Embryonic facial prominence (tissue), 1 donor: ENCODE results near the gene CPLX1.

Experiments
- DNase-seq: peaks from one replicate; pipeline ENCODE4 v3.0.0-alpha.2; 2016; ENCODE audit errors: extremely low spot score

CPLX1 gene

DNA sequence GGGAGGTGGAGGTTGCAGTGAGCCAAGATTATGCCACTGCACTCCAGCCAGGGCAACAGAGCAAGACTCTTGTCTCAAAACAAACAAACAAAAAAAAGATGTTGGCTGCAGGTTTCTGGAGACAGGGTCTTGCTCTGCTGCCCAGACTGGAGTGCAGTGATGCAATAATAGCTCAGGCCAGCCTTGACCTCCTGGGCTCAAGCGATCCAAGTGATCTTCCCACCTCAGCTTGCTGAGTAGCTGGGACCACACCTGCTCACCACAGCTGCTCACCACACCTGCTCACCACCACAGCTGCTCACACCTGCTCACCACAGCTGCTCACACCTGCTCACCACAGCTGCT lies 29.9 kb upstream of the CPLX1 start:
- DNase-seq: no peak

DNA sequence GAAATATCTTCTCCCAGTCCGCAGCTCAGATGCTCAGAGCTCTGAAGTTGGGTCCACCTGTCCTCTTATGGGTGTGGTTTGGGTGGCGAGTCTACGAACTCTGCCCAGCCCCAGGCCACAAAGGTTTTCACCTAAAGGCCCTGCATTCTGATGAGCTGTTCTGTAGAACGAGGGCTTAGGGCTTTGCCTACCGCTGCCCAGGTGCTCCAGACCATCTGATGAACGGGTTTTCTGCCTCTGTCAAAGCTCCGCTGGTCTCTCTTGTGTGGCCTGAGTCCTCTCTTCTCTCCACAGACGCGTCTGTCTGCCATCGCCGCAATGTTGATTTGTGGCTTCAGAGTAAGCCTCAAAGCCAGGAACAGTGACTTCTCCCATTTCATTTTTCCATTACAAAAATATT lies 28.4 kb upstream of the CPLX1 start:
- DNase-seq: no peak

DNA sequence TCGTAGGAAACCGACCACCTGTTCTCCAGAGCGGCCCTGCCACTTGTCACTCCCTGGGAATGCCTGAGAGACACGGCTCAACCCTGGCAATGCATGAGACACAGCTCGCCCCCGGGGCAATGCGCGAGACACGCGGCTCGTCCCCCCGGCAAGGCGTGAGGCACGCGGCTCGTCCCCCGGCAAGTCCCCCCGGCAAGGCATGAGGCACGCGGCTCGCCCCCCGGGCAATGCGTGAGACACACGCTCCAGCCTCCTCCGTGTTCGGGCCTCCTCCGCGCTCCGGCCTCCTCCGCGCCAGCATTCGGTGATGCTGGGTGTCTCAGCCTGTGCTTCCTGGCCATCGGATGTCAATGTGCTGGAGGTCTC lies 27.5 kb upstream of the CPLX1 start:
- DNase-seq: no peak

DNA sequence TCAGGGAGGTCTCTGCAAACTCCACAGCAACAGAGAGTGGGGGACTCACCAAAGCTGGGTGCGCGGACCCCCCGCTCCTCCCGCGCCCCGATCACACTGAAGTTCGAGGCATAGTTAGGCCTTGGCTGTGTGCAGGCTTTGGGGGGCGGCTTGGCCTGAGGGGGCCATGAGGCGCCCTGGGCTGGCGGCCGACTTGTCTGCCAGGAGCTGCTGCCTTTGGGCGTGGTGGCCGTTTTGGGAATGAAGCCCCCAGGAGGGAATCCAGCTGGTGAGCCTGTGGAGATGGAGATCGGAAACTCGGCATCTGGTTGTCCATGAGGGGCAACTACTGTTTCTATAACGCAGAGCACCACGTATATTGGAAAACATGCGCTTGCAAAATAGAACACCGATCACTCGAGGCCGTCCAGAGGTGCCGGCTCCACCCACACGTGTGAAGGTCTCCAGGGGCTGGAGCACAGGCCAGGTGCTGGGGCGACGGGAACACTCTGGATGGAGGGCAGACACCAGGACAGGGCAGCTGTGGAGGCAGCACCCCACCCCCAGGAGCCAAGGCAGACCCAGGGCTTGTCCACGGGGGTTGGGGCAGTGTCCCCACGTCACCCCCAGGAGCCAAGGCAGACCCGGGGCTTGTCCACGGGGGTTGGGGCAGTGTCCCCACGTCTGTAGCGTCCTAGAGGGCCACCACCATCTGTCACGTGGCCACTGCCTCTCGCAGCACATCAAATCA lies 25.9 kb upstream of the CPLX1 start:
- DNase-seq: no peak

DNA sequence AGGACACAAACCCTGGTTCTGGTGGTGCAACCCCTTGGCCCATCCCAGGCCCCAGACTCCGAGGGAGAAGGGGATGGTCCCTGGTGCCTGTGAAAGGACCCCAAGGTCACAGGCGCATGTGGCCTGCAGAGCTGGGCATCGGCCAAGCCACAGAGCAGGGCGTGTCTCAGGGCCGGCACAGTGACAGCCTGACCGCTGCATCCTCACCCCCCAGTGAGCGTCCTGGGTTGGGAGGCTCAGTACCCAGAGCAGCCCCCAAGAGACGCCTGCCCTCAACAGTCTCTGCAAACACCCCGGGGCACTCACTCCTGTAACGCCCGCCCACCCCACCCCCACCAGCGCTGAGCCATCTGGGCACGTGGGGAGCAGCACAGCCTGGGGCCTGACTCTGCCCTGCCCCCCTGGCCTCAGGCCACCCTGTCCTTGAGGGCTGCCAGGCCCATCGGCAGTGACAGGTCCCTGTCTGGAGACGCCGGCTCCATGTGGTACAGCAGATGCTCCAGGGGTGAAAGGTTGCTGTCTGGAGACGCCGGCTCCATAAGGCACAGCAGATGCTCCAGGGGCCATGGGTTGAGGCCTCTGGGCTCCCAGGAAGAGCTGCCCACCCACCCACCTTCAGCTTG lies 24.5 kb upstream of the CPLX1 start:
- no peak for DNase-seq

DNA sequence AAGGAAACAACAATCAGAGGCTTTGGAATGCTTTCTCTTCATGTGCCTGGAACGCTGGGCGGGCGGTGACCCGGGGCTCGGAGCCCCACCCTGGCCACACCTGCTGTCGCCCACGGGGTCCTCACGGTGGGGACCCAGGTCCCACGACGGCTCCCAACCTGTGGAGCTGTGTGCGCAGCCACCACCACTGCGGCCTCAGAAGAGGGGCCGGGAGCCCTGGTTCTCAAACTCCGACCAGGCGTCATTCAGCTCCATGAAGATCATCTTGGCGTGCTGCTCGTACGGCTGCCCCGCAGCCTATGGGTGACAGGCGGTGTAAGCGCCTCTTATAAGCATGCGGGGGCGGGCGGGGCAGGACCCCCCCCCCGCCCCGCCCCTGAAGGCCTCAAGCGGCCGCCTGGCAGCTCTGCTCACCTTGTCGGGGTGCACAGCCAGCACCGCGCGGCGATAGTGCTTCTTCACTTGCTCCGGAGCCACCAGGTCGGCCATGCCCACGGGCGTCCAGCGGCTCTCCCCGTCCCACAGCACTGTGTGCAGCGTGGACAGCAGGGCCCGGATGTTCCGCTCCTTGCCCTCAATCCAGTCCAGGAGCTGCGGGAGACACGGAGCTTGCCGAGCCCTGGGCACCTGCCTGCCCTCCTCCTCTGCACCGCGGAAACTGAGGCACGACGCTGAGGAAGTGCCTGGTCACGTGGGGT lies 23.7 kb upstream of the CPLX1 start:
- DNase-seq: no peak

DNA sequence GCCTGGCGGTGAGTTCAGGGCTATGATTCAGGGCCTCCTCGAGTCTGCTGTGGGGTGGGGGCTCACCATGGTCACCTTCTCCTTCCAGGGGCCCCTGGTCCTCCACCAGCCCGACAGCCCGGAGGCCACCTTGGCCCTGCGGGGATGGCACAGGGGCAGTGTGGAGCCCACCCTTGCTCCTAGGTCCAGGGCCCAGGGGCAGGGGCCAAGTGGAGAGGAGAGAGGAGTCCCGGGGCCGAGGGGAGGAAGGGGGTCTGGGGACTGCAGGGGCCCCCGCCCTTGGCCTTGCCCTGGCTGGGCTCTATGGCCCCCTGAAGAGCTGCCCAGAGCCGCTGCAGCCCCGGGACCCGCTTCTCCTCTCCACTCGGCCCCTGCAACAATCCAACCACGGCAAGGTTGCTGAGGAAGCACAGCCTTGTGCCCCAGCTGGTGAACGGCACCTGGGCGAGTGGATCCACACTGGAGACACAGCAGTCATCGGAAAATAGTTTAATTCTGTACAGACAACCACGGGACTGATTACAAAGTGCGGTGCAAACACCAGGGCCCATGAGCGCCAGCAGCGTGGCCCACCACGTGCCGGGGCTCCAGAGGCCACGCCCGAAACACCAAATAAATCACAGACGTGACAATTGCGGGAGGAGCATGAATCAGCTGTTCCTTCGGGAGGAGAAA lies 23.0 kb upstream of the CPLX1 start:
- no peak for DNase-seq

DNA sequence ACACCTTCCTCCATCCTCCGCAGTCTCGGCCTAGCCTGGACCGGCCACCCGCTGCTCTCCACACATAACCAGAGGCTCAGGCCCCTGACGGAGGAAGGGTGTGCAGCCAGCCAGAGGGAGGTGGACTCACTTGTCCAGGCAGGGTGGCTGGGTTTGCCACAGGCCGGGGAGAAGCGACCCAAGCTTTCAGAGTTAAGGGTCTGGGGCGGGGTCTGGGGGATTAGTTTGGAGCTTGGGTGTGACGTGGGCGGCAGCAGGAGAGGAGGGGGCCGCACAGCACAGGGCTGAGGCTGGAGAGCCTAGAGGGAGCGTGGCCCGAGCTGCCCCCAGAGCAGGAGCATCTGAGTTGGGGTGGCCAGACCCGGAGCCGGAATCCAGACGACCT lies 22.4 kb upstream of the CPLX1 start:
- no peak for DNase-seq

DNA sequence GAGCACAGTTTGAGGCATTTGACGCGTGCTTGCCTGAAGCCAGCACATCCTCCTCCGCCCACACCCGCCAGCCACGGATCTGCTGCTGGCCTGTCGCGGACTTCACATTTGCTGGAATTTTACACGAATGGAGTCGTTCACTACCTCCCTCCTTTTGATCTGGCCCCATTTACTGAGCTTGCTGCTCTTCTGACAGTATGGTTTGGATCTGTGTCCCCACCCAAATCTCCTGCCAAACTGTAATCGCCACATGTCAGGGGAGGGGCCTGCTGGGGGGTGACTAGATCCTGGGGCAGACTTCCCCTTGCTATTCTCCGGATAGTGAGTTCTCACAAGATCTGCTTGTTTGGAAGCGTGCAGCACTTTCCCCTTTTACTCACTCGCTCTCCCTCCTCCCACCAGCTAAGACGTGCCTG lies 19.9 kb upstream of the CPLX1 start:
- no peak for DNase-seq

DNA sequence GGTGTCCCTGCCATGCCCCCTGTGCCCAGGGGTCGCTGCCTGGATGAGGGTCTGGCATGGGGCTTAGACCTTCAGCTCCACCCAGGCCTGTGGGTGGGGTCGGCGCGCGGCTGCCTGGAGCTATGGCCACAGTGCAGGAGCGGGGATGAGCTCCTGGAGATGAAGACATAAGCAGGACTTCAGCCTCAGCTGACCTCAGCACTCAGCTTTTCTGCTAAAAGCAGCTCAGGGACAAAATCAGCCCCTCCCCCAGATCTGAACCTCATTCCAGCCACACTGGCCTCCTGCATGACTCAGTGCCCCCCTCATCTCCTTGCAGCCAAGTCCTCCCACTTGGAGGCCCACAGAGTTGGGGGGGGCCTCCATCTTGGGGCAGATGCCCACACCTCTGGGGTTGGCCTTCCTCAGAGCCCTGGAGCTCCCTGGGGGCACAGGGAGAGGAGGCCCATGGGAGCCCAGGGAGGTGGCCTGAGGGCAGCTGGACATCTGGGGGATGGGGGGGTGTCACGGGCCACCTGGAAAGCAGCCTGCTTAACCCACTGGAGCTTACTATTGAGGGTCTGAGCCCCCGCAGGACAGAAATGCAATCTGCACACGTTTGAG lies 19.4 kb upstream of the CPLX1 start:
- no peak for DNase-seq

DNA sequence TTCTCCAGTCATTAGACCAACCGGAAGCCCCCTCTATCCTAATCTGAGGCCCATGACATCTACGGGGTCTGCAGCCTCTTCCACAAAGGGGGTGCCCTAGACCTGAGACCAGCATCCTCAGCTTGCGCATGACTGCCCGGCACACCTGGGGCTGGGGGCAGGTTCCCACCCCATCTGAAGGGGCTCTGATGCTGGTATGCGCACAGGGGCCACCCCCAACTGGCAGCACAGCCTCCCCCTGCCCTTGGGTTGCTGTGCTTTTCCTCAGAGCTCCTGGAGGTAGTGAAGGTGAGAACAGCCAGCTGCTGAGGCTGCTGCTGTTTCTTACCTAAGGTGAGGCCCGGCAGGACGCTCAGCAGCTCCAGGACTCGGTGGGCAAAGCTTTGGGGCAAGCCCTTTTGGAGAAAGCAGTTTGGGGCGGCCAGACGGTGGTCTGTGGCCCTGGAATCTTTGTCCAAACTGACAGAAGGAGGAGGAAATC lies 18.9 kb upstream of the CPLX1 start:
- DNase-seq: no peak

DNA sequence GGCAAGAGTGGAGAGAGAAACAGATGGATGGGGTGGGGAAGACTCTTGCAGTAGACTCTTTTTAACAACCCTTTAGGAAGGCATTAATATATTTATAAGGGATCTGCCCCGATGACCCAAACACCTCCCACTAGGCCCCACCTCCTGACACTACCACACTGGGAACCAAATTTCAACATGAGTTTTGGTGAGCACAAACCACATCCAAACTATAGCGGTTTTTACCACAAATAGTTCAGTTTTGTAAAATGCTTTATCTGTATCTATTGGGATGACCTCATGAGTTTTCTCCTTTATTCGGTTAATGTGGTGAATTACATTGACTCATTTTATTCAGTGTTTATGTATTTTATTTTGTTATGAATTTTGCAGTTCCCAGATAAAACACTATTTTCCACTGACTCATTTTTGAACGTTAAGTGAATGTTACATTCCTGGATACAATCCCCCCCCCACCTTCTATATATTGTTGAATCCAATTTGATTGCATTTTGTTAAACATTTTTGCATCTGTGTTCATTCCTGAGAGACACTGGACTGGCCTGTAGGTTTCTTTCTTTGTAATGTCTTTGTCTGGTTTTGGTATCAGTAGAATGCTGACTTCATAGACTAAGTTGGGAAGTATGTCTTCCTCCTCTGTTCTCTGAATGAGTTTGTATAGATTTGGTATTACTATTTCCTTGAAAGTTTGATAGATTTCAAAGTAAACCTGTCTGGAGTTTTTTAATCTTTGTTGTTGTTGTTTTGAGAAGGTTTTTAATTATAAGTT lies 13.9 kb upstream of the CPLX1 start:
- DNase-seq: no peak

DNA sequence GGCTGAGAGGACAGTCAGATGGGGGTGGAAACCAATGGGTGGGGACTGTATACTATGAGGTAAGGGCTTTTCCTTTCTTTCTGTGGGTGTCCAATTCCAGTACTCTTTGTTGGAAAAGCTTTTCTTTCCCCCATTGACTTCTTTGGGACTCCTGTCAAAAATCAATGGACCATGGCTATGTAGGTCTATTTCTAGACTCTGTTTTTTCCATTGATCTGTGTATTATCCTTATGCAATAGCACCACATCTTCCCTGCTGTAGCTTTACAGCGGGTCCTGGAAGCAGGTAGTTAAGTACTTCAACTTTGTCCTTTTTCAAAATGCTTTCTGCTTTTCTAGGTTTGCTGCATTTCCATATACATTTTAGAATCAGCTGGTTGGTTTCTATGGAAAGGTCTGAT lies 11.8 kb upstream of the CPLX1 start:
- DNase-seq: no peak

DNA sequence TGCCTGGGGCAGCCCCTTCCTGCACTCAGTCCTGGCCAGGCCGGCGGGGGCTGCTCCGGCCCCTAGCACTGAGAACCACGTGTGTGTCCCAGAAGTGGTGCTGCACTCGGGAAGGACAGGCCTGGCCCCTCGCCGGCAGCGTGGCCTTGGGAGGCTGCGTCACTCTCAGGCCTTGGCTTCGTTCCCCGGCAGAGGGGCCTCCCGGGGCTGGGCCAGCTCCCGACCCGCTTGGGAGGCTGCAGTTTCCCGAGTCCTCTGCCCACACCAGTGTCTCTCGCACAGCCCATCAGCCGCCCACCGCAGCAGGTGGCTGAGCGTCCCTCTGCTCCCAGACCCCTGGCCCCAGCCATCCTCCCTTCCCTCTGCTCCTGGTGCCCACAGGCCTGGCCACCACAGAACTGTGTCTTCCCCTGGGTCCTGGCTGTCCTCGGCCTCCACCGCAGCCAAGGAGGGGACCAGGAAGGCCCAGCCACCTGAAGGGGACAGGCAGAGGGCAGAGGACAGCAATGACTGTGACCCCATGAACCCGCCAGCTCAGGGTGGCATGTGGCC lies 10.9 kb upstream of the CPLX1 start:
- no peak for DNase-seq

DNA sequence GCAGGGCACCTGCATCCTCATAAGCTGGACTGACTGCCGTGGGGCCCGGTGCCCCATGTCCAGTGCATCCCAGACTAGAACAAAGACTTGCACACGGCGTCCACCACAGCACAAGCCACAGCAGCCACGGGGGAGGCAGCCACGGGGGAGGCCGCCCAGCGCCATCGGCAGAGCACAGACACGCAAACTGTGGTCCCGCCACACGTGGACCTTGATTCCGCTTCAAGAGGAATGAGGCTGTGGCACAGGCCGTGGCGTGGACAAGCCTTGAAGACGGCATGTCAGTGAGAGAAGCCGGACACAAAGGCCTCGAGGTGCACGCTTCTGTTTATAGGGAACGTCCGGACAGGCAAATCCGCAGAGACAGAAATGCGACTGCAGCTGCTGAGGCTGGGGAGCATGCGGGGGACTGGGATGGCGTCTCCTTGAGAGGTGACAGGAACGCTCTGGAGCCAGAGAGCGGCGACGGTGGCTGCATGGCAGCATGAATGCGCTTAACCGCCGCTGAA lies 10.1 kb upstream of the CPLX1 start:
- no peak for DNase-seq

DNA sequence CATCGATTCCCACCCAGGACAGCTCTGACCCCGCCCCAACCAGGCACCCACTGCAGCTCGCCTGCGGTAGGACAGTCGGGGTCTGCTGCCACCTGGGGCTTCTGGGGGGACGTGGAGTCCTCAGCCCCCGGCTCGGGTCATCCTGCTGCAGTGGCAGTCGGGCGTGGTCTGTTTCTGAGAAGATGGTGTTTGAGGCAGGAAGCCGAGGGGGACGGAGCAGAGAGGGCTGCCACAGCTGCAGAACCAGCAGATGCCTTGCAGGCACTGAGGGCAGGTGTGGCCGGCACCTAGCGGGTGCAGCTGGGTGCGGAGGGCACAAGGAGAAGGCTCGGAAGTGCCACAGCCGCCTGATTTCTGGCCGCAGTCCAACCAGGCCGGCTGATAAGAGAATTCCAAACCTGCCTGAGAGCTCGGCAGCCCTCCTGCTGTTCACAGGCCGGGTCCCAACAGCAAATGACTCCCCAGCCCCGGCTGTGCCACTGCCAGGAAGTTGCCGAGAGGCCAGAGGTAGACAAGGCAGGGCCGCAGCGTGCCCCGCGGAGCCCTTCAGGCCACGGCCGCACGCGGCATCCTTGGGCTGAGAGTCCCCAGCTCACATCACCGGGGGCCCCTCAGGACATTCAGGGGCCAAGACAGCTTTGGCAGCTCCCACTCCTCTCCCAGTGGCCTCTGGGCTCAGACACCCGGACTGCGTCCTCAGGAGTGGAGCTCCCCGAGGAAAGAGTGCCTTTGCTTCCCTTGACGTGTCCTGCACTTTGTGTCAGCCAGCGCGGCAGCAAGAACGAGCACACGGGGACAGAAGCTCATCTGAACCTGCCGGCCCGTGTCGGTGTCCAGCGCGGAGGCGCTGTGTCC lies 9.4 kb upstream of the CPLX1 start:
- DNase-seq: no peak

DNA sequence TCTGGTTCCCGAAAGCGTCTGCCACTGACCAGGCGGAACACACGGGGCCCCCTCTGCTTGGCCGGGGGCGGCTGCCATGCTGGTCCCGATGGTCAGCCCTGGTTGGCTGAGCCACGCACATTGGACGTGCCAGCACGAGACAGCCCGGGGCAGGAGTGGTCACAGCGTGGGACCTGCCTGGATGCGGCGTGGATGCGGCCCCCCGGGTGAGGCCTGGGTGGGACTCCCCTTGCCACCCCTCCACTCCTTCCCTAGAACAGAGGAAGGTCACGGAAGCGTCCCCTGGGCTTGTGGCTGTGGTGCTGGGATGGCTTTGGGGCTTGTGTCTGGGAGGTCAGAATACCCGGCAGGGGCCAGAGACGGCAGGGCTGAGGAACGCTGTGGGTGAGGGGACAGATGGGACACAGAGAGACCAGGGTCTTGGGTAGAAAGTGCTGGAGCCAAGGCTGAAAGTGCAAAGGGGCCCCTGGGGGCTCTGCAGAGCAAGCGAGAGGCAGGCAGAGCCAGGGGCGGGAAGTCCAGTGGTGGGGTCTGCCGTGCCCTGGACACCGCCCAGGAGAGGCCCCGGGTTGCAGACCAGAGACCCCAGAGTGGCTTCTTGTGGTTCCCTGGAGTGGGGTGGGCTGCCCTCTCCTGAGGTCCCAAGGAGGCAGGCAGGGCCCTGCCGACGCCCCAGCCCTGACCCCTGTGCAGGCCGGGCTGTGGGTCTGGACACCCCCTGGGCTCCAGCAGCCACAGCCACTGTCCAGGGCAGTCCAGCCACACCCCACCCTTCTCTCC lies 8.6 kb upstream of the CPLX1 start:
- DNase-seq: no peak

DNA sequence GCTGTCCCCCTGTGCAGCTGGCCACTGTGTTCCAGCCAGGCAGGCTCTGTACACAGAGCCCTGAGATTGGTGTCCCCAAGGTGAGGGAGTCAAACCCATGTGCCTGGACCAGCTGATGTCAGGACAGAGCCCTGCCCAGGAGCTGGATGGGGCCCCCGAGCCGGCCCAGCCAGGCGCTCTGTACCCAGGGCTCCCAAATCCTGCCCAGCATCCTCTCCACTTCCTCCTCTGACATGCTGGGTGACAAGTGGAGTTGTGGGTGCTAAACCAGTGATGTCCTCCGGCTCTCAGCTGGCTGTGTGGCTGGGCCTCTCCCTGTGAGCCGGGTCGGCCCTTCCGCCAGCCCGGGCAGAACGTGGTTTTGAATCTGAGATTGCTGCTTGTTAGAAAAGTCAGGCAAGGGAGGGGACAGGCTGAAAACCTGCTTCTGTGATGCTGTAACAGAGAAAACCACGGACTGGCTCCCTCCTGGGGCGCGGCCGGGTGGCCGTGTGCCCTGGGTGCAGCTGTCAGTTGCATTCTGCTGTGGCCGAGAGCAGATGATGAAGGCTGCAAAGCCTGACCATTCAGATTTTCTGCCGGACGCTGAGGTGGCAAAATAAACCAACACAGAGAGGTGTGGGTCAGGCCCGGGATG lies 7.9 kb upstream of the CPLX1 start:
- no peak for DNase-seq

DNA sequence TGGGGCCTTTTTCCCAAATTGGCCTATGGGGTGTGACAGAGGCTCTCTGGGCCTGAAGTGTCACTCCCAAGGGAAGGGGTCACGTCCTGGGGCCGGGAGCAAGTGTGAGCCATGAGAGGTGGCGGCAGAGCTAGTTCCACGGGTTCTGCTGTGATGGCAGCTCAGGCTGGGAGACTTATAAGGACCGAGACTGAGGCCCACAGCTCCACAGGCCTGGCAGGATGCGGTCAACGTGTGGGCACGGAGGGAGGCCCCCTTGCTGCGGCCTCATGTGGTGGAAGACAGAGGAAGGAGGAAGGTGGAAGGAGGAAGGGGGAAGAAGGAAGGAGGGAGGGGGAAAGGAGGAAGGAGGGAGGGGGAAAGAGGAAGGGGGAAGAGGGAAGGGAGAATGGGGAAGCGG lies 7.2 kb upstream of the CPLX1 start:
- no peak for DNase-seq
